Muscle layer of duodenum (tissue), 2 donors: ENCODE results near the gene SLC36A3.

Experiments
- H3K27ac ChIP-seq: one replicate; pipeline ENCODE4 v1.7.0; 2013; ENCODE audit warnings: mild to moderate bottlenecking, low read length
- H3K27me3 ChIP-seq: one replicate; pipeline ENCODE4 v1.7.0; 2013; ENCODE audit warnings: low read depth, mild to moderate bottlenecking, control low read depth, low read length
- H3K36me3 ChIP-seq, 2 donors: one replicate each; pipeline ENCODE4 v1.7.0; 2013; ENCODE audit warnings: low read length in 2 of 2, control low read depth in 1 of 2, mild to moderate bottlenecking in 1 of 2; ENCODE audit not compliant: insufficient read depth in 2 of 2, control insufficient read depth in 1 of 2
- H3K4me1 ChIP-seq, 2 donors: one replicate each; pipeline ENCODE4 v1.7.0; 2013; ENCODE audit warnings: low read length in 2 of 2, mild to moderate bottlenecking in 2 of 2, control low read depth in 1 of 2, moderate library complexity in 1 of 2; ENCODE audit not compliant: insufficient read depth in 2 of 2, control insufficient read depth in 1 of 2
- H3K4me3 ChIP-seq, 2 donors: one replicate each; pipeline ENCODE4 v1.7.0; 2013; ENCODE audit warnings: low read length in 2 of 2, low read depth in 1 of 2, mild to moderate bottlenecking in 1 of 2
- H3K9me3 ChIP-seq, 2 donors: one replicate each; pipeline ENCODE4 v1.7.0; 2013; ENCODE audit warnings: low read length in 2 of 2, control low read depth in 1 of 2, mild to moderate bottlenecking in 1 of 2; ENCODE audit not compliant: control insufficient read depth in 1 of 2
- donor health status: healthy.

Gene SLC36A3

GRCh38 chr5:151296974-151297373 lies 6.6 kb downstream of the SLC36A3 start:
- no peak overlapping the region for H3K27ac ChIP-seq
- no peaks in the 10 kb centered on the region for H3K4me1 ChIP-seq
- H3K27me3 ChIP-seq: no peaks in the 10 kb centered on the region
- H3K4me3 ChIP-seq: no peak overlapping the region
- H3K9me3 ChIP-seq: no peaks in the 10 kb centered on the region
- H3K36me3 ChIP-seq: no peaks in the 10 kb centered on the region

GRCh38 chr5:151296478-151296830 lies 7.1 kb downstream of the SLC36A3 start:
- Histone ChIP-seq H3K4me1 (no peaks in the 10 kb centered on the region), H3K27me3 (no peaks in the 10 kb centered on the region), H3K27ac (no peak overlapping the region), H3K4me3 (no peak overlapping the region), H3K36me3 (no peaks in the 10 kb centered on the region), H3K9me3 (no peaks in the 10 kb centered on the region)

GRCh38 chr5:151295791-151296477 lies 7.6 kb downstream of the SLC36A3 start:
- Histone ChIP-seq H3K27me3 (no peaks in the 10 kb centered on the region), H3K4me3 (no peak overlapping the region), H3K27ac (no peak overlapping the region), H3K4me1 (no peaks in the 10 kb centered on the region), H3K9me3 (no peaks in the 10 kb centered on the region), H3K36me3 (no peaks in the 10 kb centered on the region)

GRCh38 chr5:151295138-151295537 lies 8.4 kb downstream of the SLC36A3 start:
- Histone ChIP-seq H3K9me3 (no peaks in the 10 kb centered on the region), H3K36me3 (no peaks in the 10 kb centered on the region), H3K4me3 (no peak overlapping the region), H3K27me3 (no peaks in the 10 kb centered on the region), H3K27ac (no peak overlapping the region), H3K4me1 (no peaks in the 10 kb centered on the region)

- H3K4me1 ChIP-seq: no peaks in the 10 kb centered on the region
- no peak overlapping the region for H3K27ac ChIP-seq
- no peaks in the 10 kb centered on the region for H3K27me3 ChIP-seq
- H3K36me3 ChIP-seq: no peaks in the 10 kb centered on the region
- no peaks in the 10 kb centered on the region for H3K9me3 ChIP-seq
- H3K4me3 ChIP-seq: no peak overlapping the region
Measured at GRCh38 chr5:151293624-151294023, 9.9 kb downstream of the SLC36A3 start.

GRCh38 chr5:151288180-151288579 lies 15.4 kb downstream of the SLC36A3 start:
- Histone ChIP-seq H3K9me3 (no peaks in the 10 kb centered on the region), H3K27ac (no peak overlapping the region), H3K4me1 (no peaks in the 10 kb centered on the region), H3K27me3 (no peaks in the 10 kb centered on the region), H3K4me3 (no peak overlapping the region), H3K36me3 (no peaks in the 10 kb centered on the region)

- H3K27ac ChIP-seq: no peak overlapping the region
- H3K4me1 ChIP-seq: no peaks in the 10 kb centered on the region
- H3K36me3 ChIP-seq: no peaks in the 10 kb centered on the region
- no peaks in the 10 kb centered on the region for H3K27me3 ChIP-seq
- H3K4me3 ChIP-seq: no peak overlapping the region
- H3K9me3 ChIP-seq: no peaks in the 10 kb centered on the region
Measured at GRCh38 chr5:151286246-151286645, 17.3 kb downstream of the SLC36A3 start.

GRCh38 chr5:151285683-151286082 lies 17.9 kb downstream of the SLC36A3 start:
- no peaks in the 10 kb centered on the region for H3K27me3 ChIP-seq
- H3K36me3 ChIP-seq: no peaks in the 10 kb centered on the region
- no peaks in the 10 kb centered on the region for H3K4me1 ChIP-seq

GRCh38 chr5:151284392-151284967 lies 19.1 kb downstream of the SLC36A3 start:
- Histone ChIP-seq H3K4me3 (no peak overlapping the region), H3K27ac (no peak overlapping the region), H3K36me3 (no peaks in the 10 kb centered on the region), H3K9me3 (no peaks in the 10 kb centered on the region), H3K27me3 (no peaks in the 10 kb centered on the region), H3K4me1 (no peaks in the 10 kb centered on the region)

More at GRCh38 chr5:151285683-151286082, 17.9 kb downstream of the SLC36A3 start:
- H3K9me3 ChIP-seq: no peaks in the 10 kb centered on the region
- H3K4me3 ChIP-seq: no peak overlapping the region
- no peak overlapping the region for H3K27ac ChIP-seq

- Histone ChIP-seq H3K27ac (no peak overlapping the region), H3K4me1 (no peaks in the 10 kb centered on the region), H3K4me3 (no peak overlapping the region), H3K9me3 (no peaks in the 10 kb centered on the region), H3K36me3 (no peaks in the 10 kb centered on the region), H3K27me3 (no peaks in the 10 kb centered on the region)
Measured at GRCh38 chr5:151283120-151283825, 20.3 kb downstream of the SLC36A3 start.

GRCh38 chr5:151281001-151281639 lies 22.4 kb downstream of the SLC36A3 start:
- H3K36me3 ChIP-seq: no peaks in the 10 kb centered on the region
- no peaks in the 10 kb centered on the region for H3K4me1 ChIP-seq
- no peaks in the 10 kb centered on the region for H3K27me3 ChIP-seq
- H3K27ac ChIP-seq: no peak overlapping the region
- H3K9me3 ChIP-seq: no peaks in the 10 kb centered on the region
- H3K4me3 ChIP-seq: no peak overlapping the region
